Measurements from ENCODE around the gene PIGQ.

DNA sequence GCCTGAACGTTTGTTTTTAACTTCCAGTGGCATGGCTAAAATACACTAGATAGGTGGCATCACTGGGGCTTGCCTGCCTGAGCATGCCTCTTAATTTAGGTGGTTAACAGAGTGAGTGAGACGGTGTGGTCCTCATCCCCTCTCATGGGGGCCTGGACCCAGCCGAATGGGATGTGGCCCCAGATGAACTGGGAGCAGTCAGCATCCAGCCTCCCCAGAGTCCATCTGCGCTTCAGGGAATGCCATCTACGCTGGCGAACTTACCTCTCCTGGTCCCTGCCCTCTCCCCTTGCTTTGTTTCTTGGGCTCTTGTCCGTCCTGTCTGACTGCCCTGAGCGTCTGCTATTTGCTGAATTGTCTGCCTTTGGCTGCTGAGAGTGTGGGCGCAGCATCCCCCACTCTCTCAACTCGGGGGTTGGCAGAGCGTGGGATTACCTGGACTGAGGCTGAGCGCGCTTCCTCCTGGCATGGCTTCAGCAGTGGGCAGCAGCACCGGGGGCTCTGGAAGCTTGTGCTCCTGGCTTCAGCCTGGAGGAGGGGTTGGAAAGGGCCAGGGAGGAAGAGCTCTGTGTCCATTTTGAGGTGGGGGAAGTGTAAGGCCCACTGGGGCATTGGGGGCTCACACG lies 22.2 kb downstream of the PIGQ start:
- TF ChIP-seq GATA3 (IDR thresholded peaks at IDR 0.05; ENCODE audit: low read depth, low read length) = no peak
- TF ChIP-seq GATA2 (IDR thresholded peaks at IDR 0.05; ENCODE audit: low read depth, low read length) = no peak

Data from SH-SY5Y (cell line).